BJ (cell line): ENCODE results near the gene DLG2. TPM values are rescaled to one million over a fixed set of nuclear protein-coding genes. Genes with fewer than 3 reads are reported as not detected.

Experiments
- CTCF ChIA-PET: fragments of 350-600 bp; formaldehyde crosslinking; extraction: SDS; loops from one replicate; lab custom pipeline; 2021; ENCODE audit warnings: antibody characterized with exemption, inconsistent platforms; lab: Yijun Ruan, JAX
- POLR2A ChIA-PET: fragments of 300-600 bp; sonication (Branson Sonifier 250); formaldehyde crosslinking; extraction: SDS; loops from one replicate; lab custom pipeline; 2021; ENCODE audit warnings: antibody characterized with exemption; lab: Charles Lee
- DNase-seq: peaks from one replicate; pipeline ENCODE4 v3.0.0-alpha.2; 2011; ENCODE audit warnings: low read depth
- H3K27me3 ChIP-seq: 2 replicates; pipeline ENCODE4 v1.6.0; 2011; ENCODE audit warnings: low read length; ENCODE audit not compliant: control insufficient read depth, insufficient read depth
- H3K36me3 ChIP-seq: 2 replicates; pipeline ENCODE4 v1.5.1; 2011; ENCODE audit warnings: low read length; ENCODE audit not compliant: control insufficient read depth, insufficient read depth
- H3K4me3 ChIP-seq: 2 replicates; pipeline ENCODE4 v1.5.1; 2011; ENCODE audit warnings: low read depth, mild to moderate bottlenecking, control low read depth, low read length
- polyA plus RNA-seq: library from polyadenylated mRNA; depleted of rRNA; stranded (reverse); fragments of >200 nt; gene quantifications from 2 replicates; pipeline ENCODE4 v1.2.3, GENCODE V29; 2011
- TF ChIP-seq, protein P1 (sequence below): IDR thresholded peaks from 2 replicates; pipeline ENCODE4 v1.5.1; 2011; ENCODE audit warnings: low read depth, mild to moderate bottlenecking, control low read depth, inconsistent platforms, low read length, moderate library complexity; ENCODE audit not compliant: insufficient read depth

DLG2 gene
- polyA plus RNA-seq, 1 experiment = 0.28 TPM

DNA sequence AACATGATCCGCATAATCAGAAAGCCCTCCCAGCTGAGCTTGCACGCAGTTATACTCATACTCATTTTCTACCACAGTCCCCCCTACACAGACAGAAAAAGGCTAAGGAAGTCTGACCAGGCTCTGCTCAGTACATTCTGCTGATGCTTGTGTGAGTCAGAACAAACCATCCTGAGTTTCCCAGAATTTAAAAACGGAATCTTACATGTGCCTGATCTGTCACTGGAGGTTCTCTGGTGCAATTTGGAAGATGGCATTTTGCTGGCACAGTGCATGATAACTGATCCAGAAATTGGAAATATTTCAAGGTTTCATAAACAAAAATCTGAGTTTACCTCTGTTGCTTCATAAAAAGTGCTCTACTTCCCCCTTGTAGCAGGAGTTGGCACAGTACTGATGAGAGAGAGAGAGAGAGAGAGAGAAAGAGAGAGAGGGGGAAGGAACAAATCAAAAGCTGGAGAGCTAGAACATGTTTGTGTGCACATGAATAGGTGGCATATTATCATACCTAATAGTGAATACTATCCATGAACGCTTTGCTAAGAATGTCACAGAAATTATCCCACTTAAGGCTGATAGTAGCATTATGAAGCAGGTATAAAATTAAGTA lies 1085.3 kb downstream of the DLG2 start:
- no peak for DNase-seq
- ChIA-PET CTCF (interaction anchor here (1.7 kb wide), 1 partner anchor 17 kb away, joined by 5 read pairs; no protein-coding TSS in a partner anchor), POLR2A (no interaction called here)
- Histone ChIP-seq H3K4me3 (no peak overlapping the region), H3K36me3 (no peaks in the 10 kb centered on the region), H3K27me3 (no peaks in the 10 kb centered on the region)
- TF ChIP-seq, protein P1, sequence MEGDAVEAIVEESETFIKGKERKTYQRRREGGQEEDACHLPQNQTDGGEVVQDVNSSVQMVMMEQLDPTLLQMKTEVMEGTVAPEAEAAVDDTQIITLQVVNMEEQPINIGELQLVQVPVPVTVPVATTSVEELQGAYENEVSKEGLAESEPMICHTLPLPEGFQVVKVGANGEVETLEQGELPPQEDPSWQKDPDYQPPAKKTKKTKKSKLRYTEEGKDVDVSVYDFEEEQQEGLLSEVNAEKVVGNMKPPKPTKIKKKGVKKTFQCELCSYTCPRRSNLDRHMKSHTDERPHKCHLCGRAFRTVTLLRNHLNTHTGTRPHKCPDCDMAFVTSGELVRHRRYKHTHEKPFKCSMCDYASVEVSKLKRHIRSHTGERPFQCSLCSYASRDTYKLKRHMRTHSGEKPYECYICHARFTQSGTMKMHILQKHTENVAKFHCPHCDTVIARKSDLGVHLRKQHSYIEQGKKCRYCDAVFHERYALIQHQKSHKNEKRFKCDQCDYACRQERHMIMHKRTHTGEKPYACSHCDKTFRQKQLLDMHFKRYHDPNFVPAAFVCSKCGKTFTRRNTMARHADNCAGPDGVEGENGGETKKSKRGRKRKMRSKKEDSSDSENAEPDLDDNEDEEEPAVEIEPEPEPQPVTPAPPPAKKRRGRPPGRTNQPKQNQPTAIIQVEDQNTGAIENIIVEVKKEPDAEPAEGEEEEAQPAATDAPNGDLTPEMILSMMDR = no peak

DNA sequence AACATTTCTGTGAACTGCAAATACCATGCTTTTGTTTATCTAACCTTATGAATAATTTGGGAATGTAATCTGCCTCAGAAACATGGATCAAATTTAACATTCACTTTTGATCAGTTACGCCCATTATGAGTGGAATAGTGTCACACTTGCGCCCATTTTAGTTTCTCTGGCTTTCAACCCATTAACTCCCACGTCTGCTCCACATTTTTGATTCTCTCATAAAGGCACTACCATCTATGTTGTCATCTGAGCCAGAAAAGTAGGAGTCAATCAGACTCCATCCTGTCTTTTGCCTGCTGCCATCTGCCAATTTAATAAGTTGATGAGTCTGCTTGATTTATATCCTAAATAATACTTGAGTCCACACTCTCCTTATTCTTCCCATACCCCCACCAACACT lies 1090.7 kb downstream of the DLG2 start:
- CTCF ChIA-PET = no interaction called here
- Histone ChIP-seq H3K27me3 (no peaks in the 10 kb centered on the region), H3K36me3 (no peaks in the 10 kb centered on the region), H3K4me3 (no peak overlapping the region)
- TF ChIP-seq, protein P1 = no peak
- POLR2A ChIA-PET = no interaction called here
- DNase-seq = no peak

DNA sequence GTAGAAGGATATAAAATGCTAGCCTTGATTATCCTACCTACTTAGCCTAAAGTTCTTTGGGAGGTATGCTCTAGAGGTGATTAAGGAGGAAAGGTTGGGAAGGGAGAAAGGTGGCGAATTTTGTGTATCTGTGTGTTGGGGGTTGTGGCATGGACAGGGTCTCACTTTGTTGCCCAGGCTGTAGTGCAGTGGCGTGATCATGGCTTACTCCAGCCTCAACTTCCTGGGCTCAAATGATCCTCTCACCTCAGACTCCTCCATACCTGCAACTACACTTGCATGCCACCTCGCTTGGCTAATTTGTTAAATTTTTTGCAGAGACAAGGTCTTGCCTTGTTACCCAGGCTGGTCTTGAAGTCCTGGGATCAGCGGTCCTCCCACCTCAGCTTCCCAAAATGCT lies 1094.8 kb downstream of the DLG2 start:
- no peak for DNase-seq
- POLR2A ChIA-PET = no interaction called here
- H3K4me3 ChIP-seq = no peak overlapping the region
- CTCF ChIA-PET = interaction anchor here (1.2 to 1.3 kb wide), 2 partner anchors 8 to 26 kb away, joined by 3 read pairs; no protein-coding TSS in a partner anchor
- TF ChIP-seq, protein P1 = no peak
- no peaks in the 10 kb centered on the region for H3K36me3 ChIP-seq
- no peaks in the 10 kb centered on the region for H3K27me3 ChIP-seq

DNA sequence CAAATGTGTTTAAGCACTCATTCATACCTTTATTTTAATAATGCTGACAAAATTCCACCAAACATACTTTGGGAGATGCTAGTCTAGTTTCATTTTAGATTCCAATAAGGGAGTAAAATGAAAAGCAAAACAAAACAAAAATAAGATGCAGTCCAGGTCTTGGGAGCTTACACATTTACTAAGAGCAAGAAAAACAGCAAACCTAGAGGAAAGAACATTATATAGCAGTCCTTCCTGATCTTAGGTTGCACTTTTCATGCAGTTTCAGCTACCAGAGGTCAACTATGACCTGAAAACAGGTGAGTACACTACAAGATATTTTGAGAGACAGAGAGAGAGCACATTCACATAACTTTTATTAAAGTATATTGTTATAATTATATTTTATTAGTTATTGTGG lies 1100.9 kb downstream of the DLG2 start:
- no peaks in the 10 kb centered on the region for H3K27me3 ChIP-seq
- DNase-seq = no peak
- POLR2A ChIA-PET = no interaction called here
- H3K4me3 ChIP-seq = no peak overlapping the region
- no peaks in the 10 kb centered on the region for H3K36me3 ChIP-seq
- TF ChIP-seq, protein P1 = no peak
- CTCF ChIA-PET = no interaction called here

DNA sequence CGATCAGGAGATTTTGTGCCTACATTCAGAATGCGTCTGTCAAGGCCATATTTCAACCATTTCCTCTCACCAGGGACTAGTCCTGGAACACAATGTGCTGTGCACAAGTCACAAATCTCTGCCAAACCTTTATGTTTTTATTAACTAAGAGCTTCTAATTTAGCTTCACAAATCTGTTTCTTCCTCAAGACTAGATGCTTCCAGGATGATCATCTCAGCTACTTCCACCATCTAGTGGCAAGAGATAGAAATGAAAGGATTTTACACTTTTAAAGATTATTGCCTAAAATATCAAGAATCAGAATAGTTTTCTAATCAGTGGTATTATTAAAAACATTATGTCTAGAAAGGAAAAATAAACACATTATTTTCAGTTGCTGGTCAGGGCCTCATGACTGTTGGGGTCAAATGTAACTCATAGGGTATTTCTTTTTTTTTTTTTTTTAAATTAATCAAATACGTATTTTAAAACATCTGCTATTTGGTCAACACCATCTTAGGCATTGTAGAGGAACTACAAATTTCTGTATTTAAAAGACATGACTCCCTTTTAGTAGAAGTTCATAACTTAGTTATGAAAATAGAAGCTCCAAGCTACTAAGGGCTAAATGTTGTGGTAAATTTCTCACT lies 1102.6 kb downstream of the DLG2 start:
- CTCF ChIA-PET = interaction anchor here (0.7 to 2.7 kb wide), 5 partner anchors 8 to 697 kb away, joined by 3 to 19 read pairs (median 4); no protein-coding TSS in a partner anchor
- no peak overlapping the region for H3K4me3 ChIP-seq
- TF ChIP-seq, protein P1 = peak; percentile 40
- no peak for DNase-seq
- no peaks in the 10 kb centered on the region for H3K27me3 ChIP-seq
- POLR2A ChIA-PET = no interaction called here
- H3K36me3 ChIP-seq = no peaks in the 10 kb centered on the region
